GM19463 (cell line): ENCODE results near the gene STX7.
"Not testable (repeated sequence)": the region's sequence is repeated elsewhere in the genome, so short reads cannot be mapped to it uniquely, and the experiment has no call there.

Experiments
- ATAC-seq: cut with Tn5 transposase; IDR thresholded peaks from one replicate; pipeline ENCODE4 v1.9.1; 2021; ENCODE audit warnings: mild to moderate bottlenecking, moderate library complexity; ENCODE audit not compliant: unreplicated experiment

The STX7 gene

GRCh38 chr6:132512638-132513632 lies at the start of gene STX7:
Gene STX7, minus strand, starts transcription at chr6:132513116. Its CDS starts 9,586 bp downstream, at chr6:132503530.
- peak; percentile 90 for ATAC-seq

GRCh38 chr6:132560087-132560486 lies 47.2 kb upstream of the STX7 start:
- not testable (repeated sequence) for ATAC-seq

- no peak for ATAC-seq
These were observed 39.5 kb upstream of the STX7 start, which contains the start of gene TAAR8 for GRCh38 chr6:132552372-132552771. Gene TAAR8, plus strand, starts transcription at chr6:132552672. Its CDS starts 21 bp downstream, at chr6:132552693.

- ATAC-seq: no peak
These were observed 38.3 kb upstream of the STX7 start for GRCh38 chr6:132551214-132551613.

GRCh38 chr6:132548746-132549463 lies 36.0 kb upstream of the STX7 start:
- ATAC-seq: no peak

GRCh38 chr6:132544826-132545225 lies 31.9 kb upstream of the STX7 start:
- no peak for ATAC-seq

- ATAC-seq: no peak
These were observed 25.1 kb upstream of the STX7 start, which contains the start of gene TAAR9 for GRCh38 chr6:132537977-132538376. Gene TAAR9, plus strand, starts transcription at chr6:132538277. Its CDS starts 13 bp downstream, at chr6:132538290.

- no peak for ATAC-seq
These were observed 24.2 kb upstream of the STX7 start for GRCh38 chr6:132537145-132537544.

- not testable (repeated sequence) for ATAC-seq
These were observed 21.6 kb upstream of the STX7 start for GRCh38 chr6:132534546-132534945.

- ATAC-seq: peak; percentile 87
These were observed 17.5 kb upstream of the STX7 start for GRCh38 chr6:132530293-132530974.

GRCh38 chr6:132527791-132528190 lies 14.9 kb upstream of the STX7 start:
- no peak for ATAC-seq

GRCh38 chr6:132526461-132526860 lies 13.5 kb upstream of the STX7 start:
- ATAC-seq: no peak

GRCh38 chr6:132525866-132526265 lies 12.9 kb upstream of the STX7 start:
- ATAC-seq: no peak

- no peak for ATAC-seq
These were observed 11.7 kb upstream of the STX7 start for GRCh38 chr6:132524646-132525045.

GRCh38 chr6:132520953-132521352 lies 8.0 kb upstream of the STX7 start:
- ATAC-seq: no peak

GRCh38 chr6:132515386-132515785 lies 2.5 kb upstream of the STX7 start:
- no peak for ATAC-seq

GRCh38 chr6:132513831-132514545 lies 1.1 kb upstream of the STX7 start:
- no peak for ATAC-seq

- no peak for ATAC-seq
These were observed 626 bp downstream of the STX7 start for GRCh38 chr6:132512342-132512637.

- no peak for ATAC-seq
These were observed 1.1 kb downstream of the STX7 start for GRCh38 chr6:132511831-132512220.

GRCh38 chr6:132511210-132511830 lies 1.6 kb downstream of the STX7 start:
- no peak for ATAC-seq
